Measurements from ENCODE around the gene HLCS.

HLCS gene

GRCh38 chr21:36730291-36731281 lies 235.9 kb downstream of the HLCS start:
- Histone ChIP-seq H4K8ac (ENCODE audit: low read depth, low read length) (no peak overlapping the region), H3K9ac (ENCODE audit: low read depth, low read length, poor library complexity) (no peak overlapping the region), H2AK5ac (ENCODE audit: low read depth, low read length) (no peak overlapping the region), H3K23ac (ENCODE audit: low read depth, low read length, poor library complexity) (peak overlapping the region; percentile 34), H3K4me2 (ENCODE audit: insufficient read depth, low read length, poor library complexity, severe bottlenecking) (no peak overlapping the region), H3K79me1 (ENCODE audit: low read depth, low read length) (no peaks in the 10 kb centered on the region), H3K14ac (ENCODE audit: low read length) (no peak overlapping the region), H2BK5ac (ENCODE audit: low read length) (no peak overlapping the region), H3K27me3 (ENCODE audit: control insufficient read depth in 3 of 3, insufficient read depth in 3 of 3, low read depth in 1 of 3, low read length in 3 of 3) (peaks cover 0 to 38% (median 0%) of the 10 kb centered on the region in 3 experiments), H3K27ac (replicated peaks; ENCODE audit: low read length) (no peak overlapping the region), H3K4ac (ENCODE audit: low read length) (no peak overlapping the region), H2AFZ (ENCODE audit: low read length) (no peak overlapping the region), H3K36me3 (replicated peaks in 1 of 2; ENCODE audit: control insufficient read depth in 2 of 2, insufficient read depth in 2 of 2, low read length in 2 of 2) (no peaks in the 10 kb centered on the region), H3K4me1 (ENCODE audit: control insufficient read depth in 2 of 2, insufficient read depth in 1 of 2, low read depth in 1 of 2, low read length in 2 of 2) (peaks cover 0 to 3% of the 10 kb centered on the region in 2 donors), H3K9me3 (replicated peaks in 1 of 2; ENCODE audit: control insufficient read depth in 2 of 2, insufficient read depth in 1 of 2, low read depth in 1 of 2, low read length in 2 of 2) (no peaks in the 10 kb centered on the region), H2BK12ac (ENCODE audit: low read length) (peak overlapping the region; percentile 49), H3K18ac (ENCODE audit: low read length) (peak overlapping the region; percentile 79), H3K4me3 (ENCODE audit: low read length in 2 of 2) (no peak overlapping the region), H2BK15ac (ENCODE audit: low read length) (no peak overlapping the region), H2BK120ac (ENCODE audit: low read depth, low read length) (no peak overlapping the region), H4K91ac (ENCODE audit: low read depth, low read length, poor library complexity) (no peak overlapping the region)
- no CpG with 5 or more reads among the region's 30 CpGs for WGBS, 2 donors (ENCODE audit: extremely low coverage in 2 of 2, insufficient read length in 2 of 2, insufficient replicate concordance in 1 of 2)
- no peak for DNase-seq (ENCODE audit: low spot score)

GRCh38 chr21:36729310-36729970 lies 237.0 kb downstream of the HLCS start:
- H3K79me1 ChIP-seq (ENCODE audit: low read depth, low read length) = no peaks in the 10 kb centered on the region
- no peak overlapping the region for H4K91ac ChIP-seq (ENCODE audit: low read depth, low read length, poor library complexity)
- H2BK15ac ChIP-seq (ENCODE audit: low read length) = no peak overlapping the region
- H3K9ac ChIP-seq (ENCODE audit: low read depth, low read length, poor library complexity) = no peak overlapping the region
- no peak overlapping the region for H3K4me3 ChIP-seq (ENCODE audit: low read length in 2 of 2)
- H2BK5ac ChIP-seq (ENCODE audit: low read length) = no peak overlapping the region
- no peak overlapping the region for H3K14ac ChIP-seq (ENCODE audit: low read length)
- no peaks in the 10 kb centered on the region for H3K9me3 ChIP-seq (replicated peaks in 1 of 2; ENCODE audit: control insufficient read depth in 2 of 2, insufficient read depth in 1 of 2, low read depth in 1 of 2, low read length in 2 of 2)
- peaks cover 0 to 38% (median 0%) of the 10 kb centered on the region in 3 experiments for H3K27me3 ChIP-seq (ENCODE audit: control insufficient read depth in 3 of 3, insufficient read depth in 3 of 3, low read depth in 1 of 3, low read length in 3 of 3)
- no peak overlapping the region for H2AK5ac ChIP-seq (ENCODE audit: low read depth, low read length)
- H2BK12ac ChIP-seq (ENCODE audit: low read length) = no peak overlapping the region
- H4K8ac ChIP-seq (ENCODE audit: low read depth, low read length) = no peak overlapping the region
- H3K36me3 ChIP-seq (replicated peaks in 1 of 2; ENCODE audit: control insufficient read depth in 2 of 2, insufficient read depth in 2 of 2, low read length in 2 of 2) = no peaks in the 10 kb centered on the region
- no peak overlapping the region for H3K4me2 ChIP-seq (ENCODE audit: insufficient read depth, low read length, poor library complexity, severe bottlenecking)
- DNase-seq (ENCODE audit: low spot score) = no peak
- H3K18ac ChIP-seq (ENCODE audit: low read length) = no peak overlapping the region
- no peak overlapping the region for H2AFZ ChIP-seq (ENCODE audit: low read length)
- WGBS, 2 donors (ENCODE audit: extremely low coverage in 2 of 2, insufficient read length in 2 of 2, insufficient replicate concordance in 1 of 2) = no CpG with 5 or more reads among the region's 18 CpGs
- no peaks in the 10 kb centered on the region for H3K4me1 ChIP-seq (ENCODE audit: control insufficient read depth in 2 of 2, insufficient read depth in 1 of 2, low read depth in 1 of 2, low read length in 2 of 2)
- no peak overlapping the region for H3K27ac ChIP-seq (replicated peaks; ENCODE audit: low read length)
- no peak overlapping the region for H3K4ac ChIP-seq (ENCODE audit: low read length)
- no peak overlapping the region for H2BK120ac ChIP-seq (ENCODE audit: low read depth, low read length)
- H3K23ac ChIP-seq (ENCODE audit: low read depth, low read length, poor library complexity) = no peak overlapping the region

GRCh38 chr21:36728371-36729111 lies 237.9 kb downstream of the HLCS start:
- WGBS, 2 donors (ENCODE audit: extremely low coverage in 2 of 2, insufficient read length in 2 of 2, insufficient replicate concordance in 1 of 2) = no CpG with 5 or more reads among the region's 14 CpGs
- H3K4me3 ChIP-seq (ENCODE audit: low read length in 2 of 2) = no peak overlapping the region
- no peak overlapping the region for H2BK12ac ChIP-seq (ENCODE audit: low read length)

More at GRCh38 chr21:36728371-36729111, 237.9 kb downstream of the HLCS start:
- peak overlapping the region; percentile 39 for H3K18ac ChIP-seq (ENCODE audit: low read length)
- no peaks in the 10 kb centered on the region for H3K36me3 ChIP-seq (replicated peaks in 1 of 2; ENCODE audit: control insufficient read depth in 2 of 2, insufficient read depth in 2 of 2, low read length in 2 of 2)
- no peak overlapping the region for H3K4ac ChIP-seq (ENCODE audit: low read length)
- H3K9ac ChIP-seq (ENCODE audit: low read depth, low read length, poor library complexity) = no peak overlapping the region
- no peak overlapping the region for H2BK120ac ChIP-seq (ENCODE audit: low read depth, low read length)
- no peak overlapping the region for H4K8ac ChIP-seq (ENCODE audit: low read depth, low read length)
- H3K27ac ChIP-seq (replicated peaks; ENCODE audit: low read length) = no peak overlapping the region
- no peak for DNase-seq (ENCODE audit: low spot score)
- H3K14ac ChIP-seq (ENCODE audit: low read length) = no peak overlapping the region
- H3K23ac ChIP-seq (ENCODE audit: low read depth, low read length, poor library complexity) = no peak overlapping the region
- no peak overlapping the region for H4K91ac ChIP-seq (ENCODE audit: low read depth, low read length, poor library complexity)
- no peaks in the 10 kb centered on the region for H3K79me1 ChIP-seq (ENCODE audit: low read depth, low read length)
- no peak overlapping the region for H3K4me2 ChIP-seq (ENCODE audit: insufficient read depth, low read length, poor library complexity, severe bottlenecking)
- no peak overlapping the region for H2BK15ac ChIP-seq (ENCODE audit: low read length)
- H3K4me1 ChIP-seq (ENCODE audit: control insufficient read depth in 2 of 2, insufficient read depth in 1 of 2, low read depth in 1 of 2, low read length in 2 of 2) = peaks cover 0 to under 1% of the 10 kb centered on the region in 2 donors
- no peaks in the 10 kb centered on the region for H3K9me3 ChIP-seq (replicated peaks in 1 of 2; ENCODE audit: control insufficient read depth in 2 of 2, insufficient read depth in 1 of 2, low read depth in 1 of 2, low read length in 2 of 2)
- H2AFZ ChIP-seq (ENCODE audit: low read length) = peak overlapping the region; percentile 31
- peaks cover 0 to 38% (median 0%) of the 10 kb centered on the region in 3 experiments for H3K27me3 ChIP-seq (ENCODE audit: control insufficient read depth in 3 of 3, insufficient read depth in 3 of 3, low read depth in 1 of 3, low read length in 3 of 3)
- H2BK5ac ChIP-seq (ENCODE audit: low read length) = no peak overlapping the region
- H2AK5ac ChIP-seq (ENCODE audit: low read depth, low read length) = no peak overlapping the region

Data from neuronal stem cell (in vitro differentiated cells).